ENCODE data around the gene MORC4.

MORC4 gene

GRCh38 chrX:106995678-106996077, 4.3 kb downstream of the MORC4 start:
- Histone ChIP-seq H3K36me3 (replicated peaks; ENCODE audit: low read depth, low read length) (no peaks in the 10 kb centered on the region), H3K4me3 (ENCODE audit: low read length) (no peak overlapping the region), H3K4me2 (ENCODE audit: low read length) (no peak overlapping the region), H3K9ac (ENCODE audit: low read length) (no peak overlapping the region), H3K27ac (ENCODE audit: low read length) (no peak overlapping the region), H3K9me3 (ENCODE audit: insufficient read depth, low read length) (no peaks in the 10 kb centered on the region), H2AFZ (ENCODE audit: low read depth, low read length) (no peak overlapping the region), H4K20me1 (ENCODE audit: insufficient read depth, low read length) (no peaks in the 10 kb centered on the region), H3K27me3 (ENCODE audit: low read depth, low read length) (no peaks in the 10 kb centered on the region), H3K79me2 (ENCODE audit: low read length) (no peaks in the 10 kb centered on the region), H3K4me1 (ENCODE audit: low read length) (peaks cover 8% of the 10 kb centered on the region; the same call in 1 of the 2 replicates)
- TF ChIP-seq EZH2phosphoT487 (IDR thresholded peaks at IDR 0.05; ENCODE audit: low read depth) (no peak), CTCF (IDR thresholded peaks at IDR 0.05; ENCODE audit: low read depth, low read length) (no peak)

GRCh38 chrX:106987488-106987887, 12.5 kb downstream of the MORC4 start:
- H3K4me1 ChIP-seq (ENCODE audit: low read length): peaks cover 7% of the 10 kb centered on the region
- H3K79me2 ChIP-seq (ENCODE audit: low read length): no peaks in the 10 kb centered on the region
- no peak overlapping the region for H3K27ac ChIP-seq (ENCODE audit: low read length)
- TF ChIP-seq CTCF (IDR thresholded peaks at IDR 0.05; ENCODE audit: low read depth, low read length) (no peak), EZH2phosphoT487 (IDR thresholded peaks at IDR 0.05; ENCODE audit: low read depth) (no peak)
- no peak overlapping the region for H3K4me3 ChIP-seq (ENCODE audit: low read length)
- no peaks in the 10 kb centered on the region for H4K20me1 ChIP-seq (ENCODE audit: insufficient read depth, low read length)
- no peak overlapping the region for H3K9ac ChIP-seq (ENCODE audit: low read length)
- no peaks in the 10 kb centered on the region for H3K36me3 ChIP-seq (replicated peaks; ENCODE audit: low read depth, low read length)
- 0 out of 2 replicates have a peak overlapping the region, but pooled peaks have one; percentile 12 for H3K4me2 ChIP-seq (ENCODE audit: low read length)
- no peaks in the 10 kb centered on the region for H3K9me3 ChIP-seq (ENCODE audit: insufficient read depth, low read length)
- H2AFZ ChIP-seq (ENCODE audit: low read depth, low read length): no peak overlapping the region
- H3K27me3 ChIP-seq (ENCODE audit: low read depth, low read length): no peaks in the 10 kb centered on the region

DNA sequence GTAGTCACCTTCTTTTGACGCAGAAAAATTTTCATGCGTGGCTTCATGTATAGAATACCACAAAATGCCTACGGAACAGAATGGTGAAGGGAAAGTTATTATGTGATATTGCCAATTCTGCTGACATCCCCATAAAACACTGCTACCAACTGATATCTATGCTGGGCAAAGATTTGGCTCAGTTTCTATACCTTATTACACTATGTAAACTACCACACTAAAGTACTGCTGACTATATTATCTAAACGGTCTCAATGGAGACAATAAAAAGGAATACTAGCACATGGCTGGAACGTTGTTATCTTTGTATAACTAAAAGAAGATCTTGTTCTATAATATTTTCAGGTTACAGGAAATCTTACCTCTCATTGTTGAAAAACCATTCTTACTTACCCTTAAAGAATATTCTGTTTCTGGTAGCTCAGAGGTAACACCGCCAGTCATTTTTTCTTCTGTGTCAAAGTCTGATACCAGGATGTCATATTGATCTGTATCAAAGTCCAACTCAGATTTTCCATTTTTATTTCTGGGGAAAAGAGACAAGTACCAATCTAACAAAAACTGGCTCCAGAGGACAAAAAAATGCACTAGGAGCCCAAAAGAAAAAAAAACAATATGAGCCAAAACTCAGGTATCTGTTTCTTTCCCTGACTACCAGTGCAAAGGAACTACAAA, 18.9 kb downstream of the MORC4 start:
- Histone ChIP-seq H2AFZ (ENCODE audit: low read depth, low read length) (no peak overlapping the region), H3K9ac (ENCODE audit: low read length) (no peak overlapping the region), H3K4me2 (ENCODE audit: low read length) (no peak overlapping the region), H3K27ac (ENCODE audit: low read length) (no peak overlapping the region), H3K4me1 (ENCODE audit: low read length) (no peaks in the 10 kb centered on the region), H3K4me3 (ENCODE audit: low read length) (no peak overlapping the region), H3K79me2 (ENCODE audit: low read length) (no peaks in the 10 kb centered on the region), H3K9me3 (ENCODE audit: insufficient read depth, low read length) (no peaks in the 10 kb centered on the region), H3K36me3 (replicated peaks; ENCODE audit: low read depth, low read length) (no peaks in the 10 kb centered on the region), H4K20me1 (ENCODE audit: insufficient read depth, low read length) (no peaks in the 10 kb centered on the region), H3K27me3 (ENCODE audit: low read depth, low read length) (no peaks in the 10 kb centered on the region)
- no peak for TF ChIP-seq EZH2phosphoT487 (IDR thresholded peaks at IDR 0.05; ENCODE audit: low read depth)
- no peak for TF ChIP-seq CTCF (IDR thresholded peaks at IDR 0.05; ENCODE audit: low read depth, low read length)

GRCh38 chrX:106976416-106976815, 23.6 kb downstream of the MORC4 start:
- no peaks in the 10 kb centered on the region for H3K9me3 ChIP-seq (ENCODE audit: insufficient read depth, low read length)
- TF ChIP-seq CTCF (IDR thresholded peaks at IDR 0.05; ENCODE audit: low read depth, low read length) (no peak), EZH2phosphoT487 (IDR thresholded peaks at IDR 0.05; ENCODE audit: low read depth) (no peak)
- H3K4me1 ChIP-seq (ENCODE audit: low read length): no peaks in the 10 kb centered on the region
- H4K20me1 ChIP-seq (ENCODE audit: insufficient read depth, low read length): no peaks in the 10 kb centered on the region
- H3K27ac ChIP-seq (ENCODE audit: low read length): no peak overlapping the region
- no peak overlapping the region for H3K9ac ChIP-seq (ENCODE audit: low read length)
- H3K4me3 ChIP-seq (ENCODE audit: low read length): no peak overlapping the region
- no peaks in the 10 kb centered on the region for H3K36me3 ChIP-seq (replicated peaks; ENCODE audit: low read depth, low read length)
- H2AFZ ChIP-seq (ENCODE audit: low read depth, low read length): no peak overlapping the region
- no peaks in the 10 kb centered on the region for H3K27me3 ChIP-seq (ENCODE audit: low read depth, low read length)
- no peaks in the 10 kb centered on the region for H3K79me2 ChIP-seq (ENCODE audit: low read length)
- no peak overlapping the region for H3K4me2 ChIP-seq (ENCODE audit: low read length)

Data from OCI-LY3 (cell line).